Measurements from ENCODE around the gene VPS35L.

GRCh38 chr16:19662351-19662750, 106.8 kb downstream of the VPS35L start:
- TF ChIP-seq ZNF274 (IDR thresholded peaks at IDR 0.05; ENCODE audit: low read depth, low read length): no peak
- no peak for TF ChIP-seq YY1 (IDR thresholded peaks at IDR 0.05; ENCODE audit: insufficient read depth, insufficient read length)
